ENCODE data around the gene CLDN18. TPM values are rescaled to one million over a fixed set of nuclear protein-coding genes. Genes with fewer than 3 reads are reported as not detected.

The CLDN18 gene
- total RNA-seq, 1 experiment from 2014 or later, result 0.13 TPM

GRCh38 chr3:138054057-138054456 is 44.1 kb downstream of the CLDN18 start (continued):
- TF ChIP-seq ZNF263 (CRISPR knock-in tag; IDR thresholded peaks at IDR 0.05; ENCODE audit: low read depth), result no peak
- TF ChIP-seq ZNF138 (CRISPR knock-in tag; conservative IDR thresholded peaks at IDR 0.05), result no peak

GRCh38 chr3:138057384-138057783 is 47.4 kb downstream of the CLDN18 start:
- Mint-ChIP-seq H3K27ac (no peak overlapping the region), H3K9me3 (no peaks in the 10 kb centered on the region), H3K4me1 (peaks cover 18% of the 10 kb centered on the region), H3K4me3 (no peak overlapping the region), H3K36me3 (peaks cover 6% of the 10 kb centered on the region), H3K27me3 (ENCODE audit: low read depth) (no peaks in the 10 kb centered on the region)
- no peak for DNase-seq (ENCODE audit: low spot score)
- TF ChIP-seq E2F1 (CRISPR knock-in tag; IDR thresholded peaks at IDR 0.05), result no peak
- no peak for TF ChIP-seq ZNF512 (CRISPR knock-in tag; IDR thresholded peaks at IDR 0.05; ENCODE audit: borderline replicate concordance)
- TF ChIP-seq ZNF425 (CRISPR knock-in tag; conservative IDR thresholded peaks at IDR 0.05), result no peak
- no peak for TF ChIP-seq ZNF532 (CRISPR knock-in tag; IDR thresholded peaks at IDR 0.05; ENCODE audit: borderline replicate concordance)
- TF ChIP-seq FOXJ3 (CRISPR knock-in tag; IDR thresholded peaks at IDR 0.05; ENCODE audit: borderline replicate concordance), result no peak
- no peak for TF ChIP-seq ATF1 (CRISPR knock-in tag; IDR thresholded peaks at IDR 0.05)
- TF ChIP-seq ZBTB21 (CRISPR knock-in tag; IDR thresholded peaks at IDR 0.05; ENCODE audit: borderline replicate concordance), result no peak
- no peak for TF ChIP-seq ZNF416 (CRISPR knock-in tag; IDR thresholded peaks at IDR 0.05)
- TF ChIP-seq TEAD1 (CRISPR knock-in tag; IDR thresholded peaks at IDR 0.05), result no peak
- TF ChIP-seq TCF7 (CRISPR knock-in tag; IDR thresholded peaks at IDR 0.05; ENCODE audit: low read depth), result no peak
- TF ChIP-seq ESRRA (CRISPR knock-in tag; IDR thresholded peaks at IDR 0.05; ENCODE audit: borderline replicate concordance), result no peak
- CTCF ChIA-PET, result interaction anchor here (1.8 kb wide), 1 partner anchor 8 kb away, joined by 4 read pairs; no protein-coding TSS in a partner anchor
- ATAC-seq, result no peak
- POLR2A ChIA-PET, result no interaction called here

GRCh38 chr3:138059261-138059660 is 49.3 kb downstream of the CLDN18 start:
- H3K9me3 Mint-ChIP-seq, result no peaks in the 10 kb centered on the region
- no peaks in the 10 kb centered on the region for H3K27me3 Mint-ChIP-seq (ENCODE audit: low read depth)
- POLR2A ChIA-PET, result no interaction called here
- H3K4me3 Mint-ChIP-seq, result no peak overlapping the region
- no peak for TF ChIP-seq ZNF138 (CRISPR knock-in tag; conservative IDR thresholded peaks at IDR 0.05)
- H3K4me1 Mint-ChIP-seq, result peaks cover 18% of the 10 kb centered on the region
- H3K27ac Mint-ChIP-seq, result no peak overlapping the region
- CTCF ChIA-PET, result interaction anchor here (1.8 kb wide), 1 partner anchor 10 kb away, joined by 4 read pairs; no protein-coding TSS in a partner anchor
- ATAC-seq, result no peak
- peaks cover 6% of the 10 kb centered on the region for H3K36me3 Mint-ChIP-seq
- DNase-seq (ENCODE audit: low spot score), result no peak
